ENCODE data around the gene ITGB8.

Gene ITGB8

DNA sequence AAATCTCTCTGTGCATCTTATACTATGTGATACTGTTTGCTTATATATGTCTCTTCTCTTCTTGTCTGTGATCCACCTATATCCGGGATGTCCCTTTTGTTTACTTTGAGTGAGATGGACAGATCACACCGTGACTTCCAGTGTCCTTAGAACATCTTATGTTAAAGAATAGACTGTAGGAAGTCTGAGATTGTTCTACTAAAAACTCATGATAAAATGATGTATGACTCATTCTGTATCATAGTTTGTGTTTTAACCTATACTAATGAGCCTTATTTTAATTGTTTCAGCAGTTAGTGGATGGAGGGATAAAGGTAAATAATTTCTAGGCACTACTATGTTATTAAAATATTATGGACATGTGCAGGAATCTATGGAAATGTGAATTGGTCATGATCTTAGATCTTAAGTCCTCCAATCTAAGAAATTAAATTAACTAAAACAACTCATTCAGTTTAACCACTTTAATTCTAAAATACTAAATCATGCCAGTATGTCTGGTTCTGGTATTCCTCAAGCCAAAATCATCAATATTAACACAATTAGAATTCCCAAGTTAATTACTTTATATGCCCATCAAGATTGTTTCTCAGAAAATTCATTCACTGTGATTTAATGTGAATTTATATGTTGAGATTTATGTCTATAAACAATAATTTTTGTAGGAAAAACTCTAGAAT lies 32.0 kb downstream of the ITGB8 start:
- TF ChIP-seq GATA3 (IDR thresholded peaks at IDR 0.05; ENCODE audit: low read depth, low read length) = no peak
- no peak for TF ChIP-seq GATA2 (IDR thresholded peaks at IDR 0.05; ENCODE audit: low read depth, low read length)

DNA sequence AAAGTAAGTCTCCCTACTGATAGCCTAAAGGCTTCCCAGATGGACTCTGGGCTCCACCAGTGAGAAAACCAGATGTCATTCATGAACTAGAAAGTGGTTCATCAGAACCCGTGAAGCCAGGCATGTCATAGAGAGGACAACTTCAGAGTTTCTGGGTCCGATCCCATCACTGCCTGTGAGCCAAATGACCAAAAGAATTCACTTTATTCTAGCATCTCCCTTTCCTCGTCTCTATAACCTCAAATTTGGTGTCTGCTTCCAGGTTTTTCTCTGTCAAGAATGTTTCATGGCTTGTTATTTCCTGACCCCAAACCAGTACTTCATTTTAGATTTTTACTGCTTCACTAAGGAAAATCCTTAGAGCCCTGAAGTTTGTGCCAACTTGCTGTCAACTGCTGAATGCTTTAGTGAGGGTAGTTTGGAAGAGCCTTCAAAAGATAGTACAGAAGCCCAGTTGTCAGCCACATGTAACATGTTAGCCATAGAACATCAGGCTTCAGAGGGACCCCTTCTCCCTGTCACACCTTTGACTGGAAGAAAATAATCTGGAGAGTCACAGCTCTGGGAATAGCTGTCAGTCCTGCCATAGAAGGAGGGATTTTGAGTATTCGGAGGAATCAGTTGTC lies 34.0 kb downstream of the ITGB8 start:
- TF ChIP-seq GATA3 (IDR thresholded peaks at IDR 0.05; ENCODE audit: low read depth, low read length) (no peak), GATA2 (IDR thresholded peaks at IDR 0.05; ENCODE audit: low read depth, low read length) (no peak)

DNA sequence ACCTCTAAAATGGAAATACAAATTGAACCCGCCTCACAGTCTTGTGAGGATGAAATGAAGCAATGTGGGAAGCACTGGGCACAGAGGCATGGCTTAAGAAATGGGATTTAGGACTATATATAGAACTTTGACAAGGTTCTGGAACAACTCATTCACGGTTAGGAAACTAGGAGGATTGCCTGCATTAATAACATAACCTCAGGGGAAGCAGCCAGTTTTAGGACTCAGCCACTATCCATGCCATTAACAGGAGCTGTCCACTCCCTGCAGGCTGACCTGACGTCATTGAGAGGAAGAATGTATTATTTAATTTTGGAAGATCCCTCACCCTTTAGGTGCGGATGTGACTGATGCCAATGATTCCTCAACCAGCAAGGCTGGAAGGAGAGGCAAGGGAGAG lies 34.8 kb downstream of the ITGB8 start:
- TF ChIP-seq GATA2 (IDR thresholded peaks at IDR 0.05; ENCODE audit: low read depth, low read length) (no peak), GATA3 (IDR thresholded peaks at IDR 0.05; ENCODE audit: low read depth, low read length) (no peak)

DNA sequence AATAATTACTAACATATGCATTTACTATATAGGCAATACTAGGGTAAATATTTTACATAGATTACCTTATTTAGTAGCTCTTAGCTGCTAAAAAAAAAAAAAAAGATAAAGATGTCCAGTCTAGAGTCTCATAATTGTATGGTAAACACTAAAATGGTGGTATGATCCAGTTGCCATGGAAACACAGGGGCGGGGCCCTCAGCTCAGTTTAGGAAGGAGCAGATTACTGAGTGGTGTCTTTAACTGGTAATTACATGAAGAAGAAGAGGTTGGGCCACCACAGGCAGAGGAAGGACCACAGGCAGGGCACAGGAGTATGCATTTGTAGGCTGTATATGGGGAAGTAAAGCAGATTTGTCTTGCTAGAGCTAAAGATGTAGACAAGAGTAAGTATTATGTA lies 43.7 kb downstream of the ITGB8 start:
- TF ChIP-seq GATA2 (IDR thresholded peaks at IDR 0.05; ENCODE audit: low read depth, low read length) (no peak), GATA3 (IDR thresholded peaks at IDR 0.05; ENCODE audit: low read depth, low read length) (no peak)

DNA sequence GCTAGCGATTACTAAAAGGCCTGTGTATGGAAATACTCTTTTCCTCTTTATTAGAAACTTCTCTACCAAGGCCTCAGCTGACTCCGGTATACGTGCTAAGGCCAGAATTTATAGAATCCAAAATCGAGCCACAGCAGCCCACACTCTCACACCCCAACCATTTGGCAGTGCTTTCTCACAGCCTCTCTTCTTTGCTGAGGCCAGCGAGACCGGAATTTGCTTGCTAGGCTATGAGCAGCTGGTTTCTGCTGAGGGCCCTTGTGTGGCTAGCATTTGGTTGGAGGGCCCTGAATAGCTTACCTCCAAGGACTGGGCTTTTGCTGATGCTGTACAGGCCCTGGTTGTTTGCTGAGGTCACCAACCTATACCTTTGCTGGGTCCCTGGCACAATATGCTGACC lies 46.1 kb downstream of the ITGB8 start:
- TF ChIP-seq GATA3 (IDR thresholded peaks at IDR 0.05; ENCODE audit: low read depth, low read length) (no peak), GATA2 (IDR thresholded peaks at IDR 0.05; ENCODE audit: low read depth, low read length) (no peak)

DNA sequence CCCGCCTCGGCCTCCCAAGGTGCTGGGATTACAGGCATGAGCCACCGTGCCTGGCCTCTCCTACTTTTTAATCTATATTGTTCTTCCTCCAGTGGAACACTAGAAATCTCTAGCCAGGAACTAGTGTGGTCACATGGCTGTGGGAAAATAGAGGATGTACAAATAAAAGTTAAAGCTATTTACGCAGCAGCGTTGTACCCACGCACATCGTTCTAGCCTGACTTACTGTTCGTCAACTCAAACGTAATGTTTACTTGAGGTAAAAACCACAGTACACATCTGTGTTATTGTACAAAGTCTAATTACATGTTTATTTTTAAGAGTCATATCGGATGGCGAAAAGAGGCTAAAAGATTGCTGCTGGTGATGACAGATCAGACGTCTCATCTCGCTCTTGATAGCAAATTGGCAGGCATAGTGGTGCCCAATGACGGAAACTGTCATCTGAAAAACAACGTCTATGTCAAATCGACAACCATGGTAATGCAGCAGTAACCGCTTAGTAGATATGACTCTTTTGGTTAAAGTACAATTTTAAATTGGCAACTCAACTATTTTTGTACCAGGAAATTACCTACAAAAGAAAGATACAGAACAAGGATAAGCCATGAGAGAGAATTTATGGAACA lies 50.8 kb downstream of the ITGB8 start:
- TF ChIP-seq GATA2 (IDR thresholded peaks at IDR 0.05; ENCODE audit: low read depth, low read length) = no peak
- TF ChIP-seq GATA3 (IDR thresholded peaks at IDR 0.05; ENCODE audit: low read depth, low read length) = no peak

DNA sequence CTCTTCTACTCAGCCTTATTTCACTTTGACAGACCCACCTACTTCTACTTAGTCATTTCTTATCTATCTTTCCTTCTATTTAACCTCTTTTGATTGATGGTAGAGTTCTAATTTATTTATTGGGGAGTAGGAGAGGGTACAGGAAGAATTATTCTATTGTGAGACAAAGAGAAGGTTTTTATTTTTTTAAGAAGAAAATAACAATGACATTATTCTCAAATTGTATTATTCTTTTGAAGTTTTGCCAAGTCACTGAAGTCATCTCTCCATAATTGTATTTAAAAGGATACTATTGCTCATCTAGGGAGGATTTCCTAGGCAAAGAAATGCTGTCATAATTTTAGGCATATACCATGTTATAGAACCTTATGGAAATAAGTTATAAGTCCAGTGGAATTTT lies 52.7 kb downstream of the ITGB8 start:
- no peak for TF ChIP-seq GATA3 (IDR thresholded peaks at IDR 0.05; ENCODE audit: low read depth, low read length)
- no peak for TF ChIP-seq GATA2 (IDR thresholded peaks at IDR 0.05; ENCODE audit: low read depth, low read length)

DNA sequence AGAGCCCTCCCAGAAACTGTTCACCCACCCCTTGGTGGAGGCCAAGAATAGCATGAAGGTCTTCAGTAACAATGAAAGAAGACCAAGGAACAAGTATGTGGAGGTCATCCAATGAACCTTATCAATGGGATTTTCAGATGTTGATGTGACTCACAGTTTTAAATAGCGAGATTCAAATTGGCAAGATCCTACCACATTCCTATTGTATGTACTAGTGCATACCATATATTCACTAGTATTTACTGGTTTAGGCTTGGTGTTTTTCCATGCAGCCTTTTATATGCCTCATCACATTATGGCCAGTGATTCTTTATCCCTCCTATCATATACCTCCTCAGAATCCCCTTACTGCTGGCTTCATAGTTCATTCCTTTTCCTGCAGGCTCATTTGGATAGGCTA lies 54.4 kb downstream of the ITGB8 start:
- TF ChIP-seq GATA2 (IDR thresholded peaks at IDR 0.05; ENCODE audit: low read depth, low read length) (no peak), GATA3 (IDR thresholded peaks at IDR 0.05; ENCODE audit: low read depth, low read length) (no peak)

DNA sequence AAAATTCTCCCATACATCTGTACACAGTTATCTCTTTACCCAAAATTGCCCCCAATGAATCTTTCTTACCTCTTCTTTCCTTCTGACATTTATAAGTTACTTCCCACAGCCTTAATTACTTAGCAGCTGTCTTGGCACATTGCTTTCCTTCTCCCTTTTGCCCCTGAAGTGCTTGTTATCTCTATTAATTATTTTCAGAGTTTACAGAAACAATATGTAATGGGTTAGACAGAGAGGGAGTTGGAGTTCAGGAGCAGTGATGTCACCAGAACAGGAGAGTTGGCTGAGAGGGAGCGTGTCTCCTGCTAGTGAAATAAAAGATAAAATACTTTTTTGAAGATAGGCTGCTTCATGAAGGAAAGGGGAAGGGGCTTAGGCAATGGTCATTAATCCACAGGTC lies 57.4 kb downstream of the ITGB8 start:
- no peak for TF ChIP-seq GATA2 (IDR thresholded peaks at IDR 0.05; ENCODE audit: low read depth, low read length)
- no peak for TF ChIP-seq GATA3 (IDR thresholded peaks at IDR 0.05; ENCODE audit: low read depth, low read length)

DNA sequence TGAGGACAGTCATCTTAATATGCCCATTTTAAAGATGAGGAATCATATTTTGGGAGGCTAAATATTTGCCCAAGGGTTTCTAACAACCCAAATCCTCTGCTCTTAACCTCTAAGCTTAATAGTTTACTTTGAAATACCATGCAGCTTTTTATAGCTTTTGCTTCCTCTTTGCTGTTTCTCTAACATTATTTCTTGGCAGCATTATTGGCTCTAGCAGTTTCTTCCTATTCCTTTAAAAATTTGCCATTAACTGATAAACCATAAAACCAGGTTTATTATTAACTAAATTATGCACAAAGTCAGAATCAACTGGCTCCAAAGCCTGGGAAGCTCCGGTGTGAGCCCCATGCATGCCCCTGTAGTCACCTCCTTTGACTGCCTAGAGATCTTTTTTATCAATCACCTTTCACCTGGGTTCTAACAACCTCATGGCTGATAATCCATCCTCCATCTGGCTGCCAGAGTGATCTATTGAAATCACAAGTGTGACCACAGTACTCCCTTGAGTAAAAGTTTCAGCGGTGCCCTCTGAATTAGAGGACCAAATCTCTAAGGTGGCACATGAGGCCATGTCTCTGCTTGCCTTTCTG lies 62.4 kb downstream of the ITGB8 start:
- TF ChIP-seq GATA3 (IDR thresholded peaks at IDR 0.05; ENCODE audit: low read depth, low read length) (no peak), GATA2 (IDR thresholded peaks at IDR 0.05; ENCODE audit: low read depth, low read length) (no peak)

DNA sequence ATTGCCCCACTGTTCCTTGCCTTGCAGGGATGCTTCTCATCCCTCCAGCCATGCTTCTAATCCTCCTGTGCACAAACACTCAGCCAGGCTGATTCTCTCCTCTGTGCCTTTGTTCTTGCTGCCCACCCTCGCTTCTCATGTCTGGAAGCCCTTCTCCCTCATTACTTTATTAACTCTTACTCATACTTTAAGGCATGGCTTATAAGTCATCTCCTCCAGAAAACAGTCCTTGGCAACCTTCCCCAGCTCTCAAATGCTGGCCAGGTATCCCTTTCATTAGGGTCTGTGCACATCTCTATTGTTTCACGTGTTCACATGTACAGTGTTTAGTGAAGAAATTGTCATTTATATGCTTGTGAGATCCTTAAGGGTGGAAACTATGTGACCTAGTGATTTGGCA lies 62.9 kb downstream of the ITGB8 start:
- TF ChIP-seq GATA2 (IDR thresholded peaks at IDR 0.05; ENCODE audit: low read depth, low read length) (no peak), GATA3 (IDR thresholded peaks at IDR 0.05; ENCODE audit: low read depth, low read length) (no peak)

DNA sequence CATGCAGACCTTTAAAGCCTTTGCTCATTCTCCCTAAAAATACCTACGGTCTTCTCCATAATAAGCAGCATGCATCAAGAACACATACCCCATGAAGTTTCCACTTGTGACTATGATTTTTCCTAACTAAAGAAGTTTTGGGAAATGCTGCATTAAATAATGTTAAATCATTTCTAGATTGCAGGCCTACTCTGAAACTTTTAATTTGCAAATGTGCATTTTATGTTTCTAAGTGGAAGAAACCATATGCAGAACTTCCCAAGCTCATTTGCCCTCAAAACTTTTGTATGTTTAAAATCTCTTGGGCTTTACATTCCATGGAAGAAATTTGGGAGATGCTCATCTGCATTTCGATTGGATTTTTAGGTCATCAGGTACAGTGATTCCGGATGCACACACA lies 63.6 kb downstream of the ITGB8 start:
- TF ChIP-seq GATA2 (IDR thresholded peaks at IDR 0.05; ENCODE audit: low read depth, low read length) = no peak
- TF ChIP-seq GATA3 (IDR thresholded peaks at IDR 0.05; ENCODE audit: low read depth, low read length) = no peak

DNA sequence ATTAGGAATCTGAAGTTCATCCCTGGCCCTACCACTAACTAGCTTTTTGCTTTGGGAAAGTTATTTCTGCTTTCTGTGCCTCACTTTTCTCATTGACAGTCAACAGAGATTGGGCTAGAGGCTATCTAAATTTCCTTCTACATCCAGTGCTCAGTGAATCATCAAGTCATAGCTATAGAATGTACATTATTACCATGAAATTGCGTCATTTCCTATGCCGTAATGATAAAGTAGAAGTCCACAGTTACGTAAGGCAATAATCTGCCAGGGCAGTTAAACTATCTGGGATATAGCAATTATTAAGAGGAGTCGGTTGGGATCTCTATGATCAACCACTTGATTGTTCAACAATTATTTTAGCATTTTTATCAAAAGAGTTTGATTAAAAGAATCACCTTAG lies 64.4 kb downstream of the ITGB8 start:
- no peak for TF ChIP-seq GATA2 (IDR thresholded peaks at IDR 0.05; ENCODE audit: low read depth, low read length)
- no peak for TF ChIP-seq GATA3 (IDR thresholded peaks at IDR 0.05; ENCODE audit: low read depth, low read length)

DNA sequence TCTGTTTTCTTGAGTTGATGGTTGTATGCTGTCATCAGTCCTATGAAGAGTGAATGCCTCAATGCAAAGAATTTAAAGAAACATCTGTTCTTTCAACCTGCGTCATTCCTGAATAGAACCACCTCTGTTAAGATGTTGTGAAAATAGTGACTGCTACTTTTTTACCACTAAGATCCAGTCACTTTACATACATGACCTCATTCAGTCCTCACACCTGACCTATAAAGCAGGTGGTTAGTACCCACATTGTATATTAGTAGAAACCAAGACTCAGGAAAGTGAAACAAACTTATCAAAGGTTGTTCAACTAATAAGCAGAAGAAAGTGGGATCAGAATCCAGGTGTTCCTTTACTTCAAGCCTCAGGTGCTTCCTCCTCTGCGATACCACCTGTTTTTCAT lies 64.8 kb downstream of the ITGB8 start:
- no peak for TF ChIP-seq GATA3 (IDR thresholded peaks at IDR 0.05; ENCODE audit: low read depth, low read length)
- TF ChIP-seq GATA2 (IDR thresholded peaks at IDR 0.05; ENCODE audit: low read depth, low read length) = no peak

DNA sequence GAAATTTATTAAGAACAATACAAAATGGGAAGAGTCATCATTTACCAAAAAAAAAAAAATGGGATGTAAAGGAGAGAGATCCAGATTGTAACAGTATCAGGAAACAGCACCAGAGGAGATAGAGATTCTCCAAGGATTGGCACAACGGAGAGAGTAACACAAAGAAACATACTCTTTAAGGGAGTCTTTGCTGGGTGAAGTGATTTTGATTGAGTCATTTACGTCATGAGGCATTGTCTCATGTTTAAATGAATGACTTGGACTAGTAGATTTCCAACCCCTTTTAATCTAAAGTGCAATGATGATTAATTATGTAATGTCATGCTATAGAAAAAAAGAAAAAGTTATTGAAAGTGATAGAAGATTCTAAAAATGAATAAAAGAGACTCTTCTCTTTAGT lies 68.8 kb downstream of the ITGB8 start:
- TF ChIP-seq GATA2 (IDR thresholded peaks at IDR 0.05; ENCODE audit: low read depth, low read length) (no peak), GATA3 (IDR thresholded peaks at IDR 0.05; ENCODE audit: low read depth, low read length) (no peak)

Measured in SH-SY5Y (cell line).